Measurements from ENCODE around the gene DUOX2. TPM values are rescaled to one million over a fixed set of nuclear protein-coding genes. Genes with fewer than 3 reads are reported as not detected.
"Not testable (repeated sequence)": the region's sequence is repeated elsewhere in the genome, so short reads cannot be mapped to it uniquely, and the experiment has no call there.

The DUOX2 gene
- total RNA-seq, 2 donors from 2014 or later: 3.9 to 30.4 TPM

DNA sequence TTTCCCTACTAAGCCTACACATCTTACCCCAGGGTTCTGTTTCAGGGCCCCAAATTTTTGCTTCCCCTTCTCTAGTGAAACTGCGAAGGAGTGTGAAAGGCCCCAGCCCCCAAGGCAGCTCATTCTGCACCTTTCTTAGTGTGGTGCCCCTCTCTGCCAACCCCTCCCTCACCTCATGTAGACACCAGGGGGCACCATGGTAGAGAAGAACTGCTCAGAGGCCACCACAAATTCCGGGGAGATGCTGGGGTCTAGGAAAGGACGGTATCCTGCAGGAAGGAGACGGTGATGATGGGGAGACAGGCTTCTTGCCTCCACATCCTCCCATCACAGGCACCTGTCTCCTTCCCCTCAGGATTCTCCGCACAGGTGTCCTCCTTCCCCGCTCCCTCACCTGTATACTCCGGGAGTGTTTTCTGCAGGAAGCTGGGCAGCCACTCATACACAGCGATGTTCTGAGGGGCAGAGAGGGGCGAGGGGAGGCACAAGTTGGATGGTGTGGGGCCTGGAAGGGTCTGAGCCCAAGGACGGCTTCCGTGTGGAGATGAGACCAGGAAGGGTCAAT, 3.6 kb downstream of the DUOX2 start:
- no peak for ATAC-seq
- intact Hi-C loops (cut with DNase I, micrococcal nuclease): no loop called here
- DNase-seq: no peak

DNA sequence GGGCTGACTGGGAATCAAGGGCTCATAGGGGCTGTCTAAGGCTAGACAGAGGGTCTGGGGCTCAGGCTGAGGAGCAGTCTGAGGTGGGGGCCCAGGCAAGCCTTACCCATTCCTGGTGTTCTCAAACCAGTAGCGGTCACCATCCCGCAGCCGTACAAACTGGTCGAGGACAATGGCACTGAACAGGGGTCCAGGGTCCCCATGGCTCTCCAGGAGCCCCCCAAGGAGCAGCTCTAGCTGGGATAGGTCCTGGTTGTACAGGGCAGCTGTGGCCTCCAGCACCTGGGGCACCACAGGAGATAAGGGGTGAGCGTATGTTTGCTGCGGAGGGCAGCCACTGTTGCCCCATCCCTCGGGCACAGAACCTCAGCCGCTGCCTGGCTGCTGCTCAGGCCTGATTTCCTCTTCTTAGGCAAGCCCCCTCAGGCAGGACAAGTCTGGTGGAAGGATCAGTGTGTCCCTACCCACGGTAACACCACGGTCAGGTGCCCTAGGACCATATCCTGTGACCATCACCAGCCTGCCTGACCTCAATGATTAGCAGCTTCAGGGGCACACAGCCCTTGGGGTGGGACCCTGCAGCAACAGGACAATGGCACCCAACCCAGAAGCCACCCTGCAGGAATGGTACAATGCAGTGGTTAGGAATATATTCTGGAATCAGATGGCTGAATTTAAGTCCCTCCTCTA, 5.9 kb downstream of the DUOX2 start:
- DNase-seq (no peak), ATAC-seq (no peak)
- intact Hi-C loops (cut with DNase I, micrococcal nuclease): no loop called here

DNA sequence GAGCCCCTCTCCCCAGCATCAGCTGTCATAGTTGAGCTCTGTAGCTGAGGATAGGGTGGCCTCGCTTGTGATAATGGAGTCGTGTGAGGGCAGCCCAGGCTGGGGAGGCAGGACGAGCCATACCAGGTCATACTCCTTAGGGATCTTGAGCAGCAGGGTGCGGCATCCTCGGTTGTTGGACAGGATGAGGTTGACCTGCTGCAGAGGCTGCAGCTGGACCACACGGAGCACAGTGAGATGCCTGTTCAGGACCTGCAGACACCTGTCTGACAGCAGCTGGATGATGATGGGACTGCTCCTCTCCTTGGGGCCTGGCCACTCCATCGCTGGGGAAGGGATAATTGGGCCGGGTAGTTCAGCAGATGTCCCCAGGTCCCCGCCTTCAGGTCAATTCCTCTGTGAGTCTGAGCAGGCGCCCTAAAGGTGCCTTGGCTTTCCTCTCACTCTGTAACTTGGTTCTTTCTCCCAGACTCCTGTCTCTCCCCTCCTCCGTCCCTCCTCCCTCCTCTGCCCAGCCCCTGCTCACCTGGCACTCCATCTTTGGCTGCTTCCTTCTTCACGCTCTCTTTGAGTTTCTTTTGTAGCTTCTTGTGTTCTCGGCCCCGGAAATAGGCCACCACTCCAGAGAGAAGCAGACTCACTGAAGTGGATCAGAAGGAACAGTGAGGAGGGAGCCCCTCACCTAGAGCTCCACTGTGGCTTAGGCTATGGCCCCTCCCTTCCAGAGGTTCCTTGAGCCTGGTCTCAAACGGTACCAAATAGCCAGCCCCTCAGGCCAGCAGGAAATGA, 7.8 kb downstream of the DUOX2 start:
- ATAC-seq (no peak), DNase-seq (peak in 1 of 2 donors; percentile 9)
- intact Hi-C loops (cut with DNase I, micrococcal nuclease): no loop called here

DNA sequence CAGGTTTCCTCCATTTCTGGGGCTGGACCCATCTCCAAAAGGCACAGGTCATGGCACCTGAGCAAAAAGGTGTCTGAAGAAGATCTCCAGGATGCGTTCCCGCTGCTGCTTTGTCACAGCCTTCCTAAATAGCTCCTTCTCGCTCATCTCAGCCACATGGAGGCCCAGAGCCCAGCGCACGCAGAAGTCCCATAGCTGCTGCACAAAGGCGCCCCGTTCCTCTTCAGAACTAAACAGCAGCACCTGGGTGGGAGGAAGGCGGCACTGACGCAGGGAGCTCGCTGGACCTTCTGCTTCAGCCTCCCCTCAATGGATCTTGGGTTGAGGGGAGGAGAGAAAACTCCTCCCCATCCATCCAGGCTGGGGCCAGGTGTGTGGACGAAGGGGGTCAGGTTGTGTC, 8.4 kb downstream of the DUOX2 start:
- ATAC-seq (no peak), DNase-seq (peak in 1 of 2 donors; percentile 5)
- intact Hi-C loops (cut with DNase I, micrococcal nuclease): no loop called here

DNA sequence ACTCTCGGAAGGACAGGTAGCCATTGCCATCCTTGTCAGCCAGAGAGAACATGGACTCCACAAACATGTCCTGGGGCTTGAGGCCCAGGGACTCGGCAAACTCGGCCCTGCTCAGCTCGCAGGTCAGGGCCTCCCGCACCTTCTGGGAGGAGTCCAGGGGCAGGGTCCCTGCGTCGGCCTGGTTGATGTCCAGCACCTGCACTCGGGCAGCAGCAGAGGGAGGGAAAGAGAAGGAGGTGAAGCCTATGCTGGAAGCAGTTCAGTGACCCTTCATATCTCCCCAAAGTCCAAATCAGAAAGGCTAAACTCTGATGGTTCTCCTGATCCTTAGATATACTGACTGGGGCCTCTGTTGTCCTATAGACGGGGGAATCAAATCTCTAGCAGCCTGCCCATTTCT, 9.8 kb downstream of the DUOX2 start:
- intact Hi-C loops (cut with DNase I, micrococcal nuclease); ATAC-seq; DNase-seq: not testable (repeated sequence)

DNA sequence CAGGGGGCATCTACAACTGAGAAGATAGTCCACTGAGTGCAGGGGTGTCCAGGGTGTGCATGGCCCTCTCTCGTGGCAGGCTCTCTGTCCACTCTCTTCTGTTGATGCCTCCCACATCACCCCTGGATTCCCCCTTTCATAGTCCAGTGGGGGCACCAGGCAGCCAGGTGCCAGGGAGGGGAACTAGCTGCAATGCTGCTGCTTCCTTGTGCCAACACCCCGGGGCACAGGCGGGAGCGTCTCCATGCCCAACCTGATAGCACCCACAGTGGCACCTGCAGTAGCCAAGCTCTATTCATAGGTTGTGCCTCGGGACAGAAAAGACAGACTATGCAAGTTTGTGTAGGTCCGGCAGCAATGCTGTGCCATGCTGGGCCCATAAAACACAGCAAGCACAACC, 11.7 kb downstream of the DUOX2 start:
- DNase-seq (peak in 1 of 2 donors; percentile 14), ATAC-seq (no peak)
- intact Hi-C loops (cut with DNase I, micrococcal nuclease): no loop called here

DNA sequence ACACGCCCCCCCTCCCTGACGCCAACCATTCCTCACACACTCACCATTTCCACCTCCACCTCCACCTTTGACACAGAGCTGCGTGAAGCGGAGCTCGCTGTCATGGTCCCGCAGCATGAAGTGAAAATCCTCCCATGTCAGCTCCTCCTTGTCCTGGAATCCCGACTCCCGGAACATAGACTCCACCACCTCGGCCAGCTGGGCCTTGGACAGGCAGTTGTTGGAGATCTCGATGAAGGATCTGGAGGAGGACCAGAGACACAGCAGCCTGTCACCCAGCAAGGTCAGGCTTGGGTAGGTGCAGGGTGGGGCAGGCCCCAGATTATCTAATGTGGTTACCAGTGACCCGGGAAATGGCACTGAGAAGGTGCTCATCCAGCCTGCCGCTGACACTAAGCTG, 12.2 kb downstream of the DUOX2 start:
- intact Hi-C loops (cut with DNase I, micrococcal nuclease): no loop called here
- no peak for ATAC-seq
- DNase-seq: peak in 1 of 2 donors; percentile 15

DNA sequence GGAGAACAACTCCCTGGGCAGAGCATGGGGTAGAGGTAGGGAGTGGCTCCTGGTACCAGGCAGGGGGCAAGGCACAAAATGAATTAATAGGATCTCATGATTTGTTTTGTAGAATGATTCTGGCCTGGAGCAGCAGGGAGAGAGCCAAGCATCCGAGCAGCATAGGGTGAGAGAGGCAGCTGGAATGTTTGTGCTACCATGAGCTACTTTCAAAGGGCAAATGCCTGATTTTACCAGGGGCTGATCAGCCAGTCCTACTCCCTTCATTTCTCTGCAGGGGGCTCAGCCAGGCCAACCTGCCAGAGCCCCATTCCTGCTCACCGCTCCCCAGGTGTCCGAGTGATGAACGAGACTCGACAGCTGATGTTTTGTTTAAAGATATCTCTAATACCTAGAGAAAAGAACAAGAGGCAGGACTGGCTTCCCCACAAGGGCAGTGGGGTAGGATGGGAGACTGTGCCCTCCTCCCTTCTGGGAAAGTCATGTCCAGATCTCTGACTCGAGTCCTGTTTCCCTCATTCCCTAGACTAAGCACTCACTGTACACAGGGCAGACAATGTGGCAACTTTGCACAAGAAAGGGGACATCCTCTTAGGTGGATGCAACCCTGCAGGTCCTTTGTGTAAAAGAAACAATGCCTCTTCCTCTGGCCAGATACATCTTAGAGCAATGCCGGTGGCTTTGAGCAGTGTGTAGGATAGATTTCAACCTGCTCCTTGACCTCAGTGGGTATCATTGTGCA, 12.9 kb downstream of the DUOX2 start:
- no peak for ATAC-seq
- intact Hi-C loops (cut with DNase I, micrococcal nuclease): no loop called here
- peak in 1 of 2 donors; percentile 7 for DNase-seq

DNA sequence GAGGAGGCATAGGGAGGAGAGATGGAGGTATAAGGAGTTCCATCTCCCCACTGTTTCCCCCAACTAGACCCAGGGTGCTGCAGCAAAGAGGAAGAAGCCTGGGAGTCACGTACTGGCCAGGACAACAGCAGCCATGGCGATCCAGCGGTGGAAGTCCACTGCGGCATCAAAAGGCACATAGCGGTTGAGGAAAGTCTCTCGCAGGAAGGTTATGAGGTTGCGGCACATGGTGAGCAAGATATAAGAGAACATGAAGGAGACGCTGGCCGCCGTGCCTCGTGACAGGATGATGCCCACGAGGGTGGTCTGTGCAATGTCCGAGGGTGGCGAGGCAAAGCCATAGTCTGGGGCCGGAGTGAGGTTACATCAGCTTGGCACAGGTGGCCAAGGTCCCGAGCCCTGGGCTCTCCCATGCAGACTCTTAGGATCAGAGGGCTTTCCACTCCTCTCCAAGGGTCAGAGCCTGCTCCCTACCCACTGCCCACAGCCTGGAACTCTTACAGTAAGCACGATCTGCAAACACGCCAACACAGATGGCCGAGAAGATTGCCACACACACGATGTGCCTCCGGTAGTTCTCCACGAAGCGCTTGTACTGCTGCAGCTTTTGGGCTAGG, 14.3 kb downstream of the DUOX2 start:
- DNase-seq (peak in 1 of 2 donors; percentile 19), ATAC-seq (no peak)
- intact Hi-C loops (cut with DNase I, micrococcal nuclease): no loop called here

DNA sequence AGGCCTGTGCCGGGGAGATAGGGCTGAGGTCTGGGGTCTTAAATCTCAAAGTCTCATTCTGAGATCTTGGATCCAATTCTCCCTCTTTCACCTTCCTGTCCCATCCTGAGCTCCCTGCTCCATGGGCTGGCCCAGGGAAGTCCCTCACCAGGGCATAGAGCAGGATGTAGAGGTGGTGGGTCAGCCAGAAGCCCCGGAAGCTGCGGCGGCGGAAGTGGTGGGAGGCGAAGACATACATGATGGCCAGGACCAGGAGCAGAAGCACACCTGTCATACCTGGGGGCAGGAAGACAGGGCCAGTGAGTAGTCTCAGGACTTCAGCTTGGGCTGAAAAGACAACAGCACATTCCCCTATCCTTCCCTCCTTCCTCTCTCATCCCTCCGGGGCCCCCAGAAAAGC, 16.5 kb downstream of the DUOX2 start:
- intact Hi-C loops (cut with DNase I, micrococcal nuclease): no loop called here
- ATAC-seq (no peak), DNase-seq (peak in 1 of 2 donors; percentile 8)

DNA sequence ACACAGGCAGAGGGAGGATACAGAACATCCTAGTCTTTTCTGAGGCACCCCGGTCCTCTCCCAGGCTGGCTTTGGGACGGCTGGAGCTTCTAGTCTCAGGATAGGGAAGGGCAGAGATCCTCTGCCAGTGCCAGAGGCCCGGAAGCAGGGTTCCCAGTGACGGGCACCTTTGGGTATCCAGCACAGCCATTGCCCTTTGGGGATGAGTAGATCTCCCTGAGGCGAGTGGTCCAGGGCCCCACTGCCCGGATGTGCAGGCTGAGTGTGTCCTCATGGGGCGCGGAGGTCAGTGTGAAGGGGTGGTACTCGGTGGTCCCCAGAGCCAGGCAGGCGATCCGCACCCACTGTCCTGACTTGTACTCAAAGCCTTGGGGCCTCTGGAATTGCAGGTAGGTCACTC, 18.3 kb downstream of the DUOX2 start:
- DNase-seq: peak in 1 of 2 donors; percentile 21

DNA sequence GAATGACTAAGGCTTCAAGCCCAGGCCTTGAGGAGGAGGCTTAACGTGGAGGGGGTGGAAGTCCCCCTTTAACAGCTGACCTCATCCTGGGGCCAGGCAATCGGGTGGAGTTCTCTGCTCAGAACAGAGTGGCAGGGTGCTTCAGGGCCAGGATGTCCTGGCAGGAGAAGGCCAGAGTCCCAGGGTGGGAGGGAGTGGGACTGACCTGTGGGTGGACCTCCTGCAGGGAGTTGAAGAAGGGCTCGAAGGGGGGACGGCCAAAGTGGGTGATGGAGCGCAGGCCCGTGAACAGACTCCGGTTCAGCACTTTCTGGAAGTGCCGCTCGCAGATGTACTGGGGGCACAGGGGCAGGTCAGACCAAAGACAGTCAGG, 19.6 kb downstream of the DUOX2 start:
- peak in 1 of 2 donors; percentile 22 for DNase-seq
- intact Hi-C loops (cut with DNase I, micrococcal nuclease): no loop called here
- ATAC-seq: no peak

More for the DNA sequence above, 18.3 kb downstream of the DUOX2 start:
- no peak for ATAC-seq
- intact Hi-C loops (cut with DNase I, micrococcal nuclease): no loop called here

DNA sequence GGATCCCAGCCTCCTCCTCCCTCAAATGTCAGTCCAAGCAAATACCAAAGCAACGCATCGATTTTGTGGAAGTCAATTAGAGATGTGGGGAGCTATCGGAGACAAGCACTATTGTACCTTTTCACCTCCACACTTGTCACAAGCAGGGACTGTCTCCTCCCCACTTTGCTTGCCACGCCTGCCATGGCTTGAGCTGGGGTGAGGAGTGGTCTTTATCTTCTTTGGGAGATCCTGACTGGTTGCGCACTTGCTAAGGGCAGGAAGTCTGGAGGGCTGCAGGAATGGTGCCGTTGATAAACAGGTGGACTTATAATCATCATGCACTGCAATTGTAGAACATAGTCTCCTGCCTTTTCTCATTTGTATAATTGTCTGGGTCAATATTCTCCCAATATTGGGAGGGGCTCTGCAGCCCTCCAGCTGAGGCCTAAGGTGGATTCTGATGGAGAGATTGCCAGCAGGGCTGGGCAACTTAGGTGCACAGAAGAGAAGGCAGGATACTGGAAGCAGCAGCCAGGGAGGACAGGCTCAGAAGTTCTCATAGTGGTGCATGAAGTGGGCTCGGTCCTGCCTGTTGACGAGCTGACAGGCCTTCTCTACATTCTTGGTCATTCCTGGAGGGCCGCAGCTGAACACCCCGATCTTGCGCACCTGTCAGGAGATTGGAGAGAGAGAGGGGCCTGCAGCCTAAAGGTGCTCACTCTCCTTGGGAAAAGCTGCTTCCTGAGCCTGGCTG, 20.2 kb downstream of the DUOX2 start:
- peak in 1 of 2 donors; percentile 16 for DNase-seq
- intact Hi-C loops (cut with DNase I, micrococcal nuclease): no loop called here
- no peak for ATAC-seq

DNA sequence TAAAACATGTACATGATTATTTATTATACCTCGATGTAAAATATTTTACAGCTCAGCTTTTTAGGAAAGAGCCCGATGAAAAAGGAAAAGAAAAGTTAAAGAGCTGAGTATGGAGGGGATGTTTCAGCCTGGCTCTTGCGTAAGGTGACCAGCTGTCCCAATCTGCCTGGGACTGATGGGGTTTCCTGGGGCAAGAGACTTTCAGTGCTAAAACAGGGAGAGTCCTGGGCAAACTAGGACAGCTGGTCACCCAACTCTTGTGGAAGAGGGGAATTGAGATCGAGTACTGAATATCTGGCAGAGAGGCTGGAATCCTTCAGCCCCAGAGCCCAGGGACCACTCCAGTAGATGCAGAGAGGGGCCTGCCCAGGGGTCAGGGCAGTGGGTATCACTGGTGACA, 21.0 kb downstream of the DUOX2 start:
- ATAC-seq (no peak), DNase-seq (peak in 1 of 2 donors; percentile 10)
- intact Hi-C loops (cut with DNase I, micrococcal nuclease): no loop called here

DNA sequence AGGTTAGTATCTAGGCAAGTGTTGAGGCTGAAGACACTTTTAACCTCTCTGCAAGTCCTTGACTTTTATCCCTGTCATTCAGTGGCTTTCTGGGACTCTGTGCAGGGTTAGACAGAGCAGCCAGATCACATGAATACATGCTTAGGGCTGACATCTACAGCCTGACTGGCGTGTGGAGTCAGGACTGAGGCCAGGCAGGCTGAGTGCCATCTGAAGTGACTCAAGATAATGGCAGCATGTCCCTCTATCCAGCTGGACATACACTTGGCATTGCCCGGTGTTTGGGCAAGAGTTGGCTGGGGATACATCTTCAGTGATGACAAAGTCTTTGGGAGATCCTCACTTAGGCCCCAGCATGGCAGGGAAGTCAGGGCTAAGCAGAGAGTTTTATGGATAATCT, 22.4 kb downstream of the DUOX2 start:
- ATAC-seq (no peak), DNase-seq (peak in 1 of 2 donors; percentile 12)
- intact Hi-C loops (cut with DNase I, micrococcal nuclease): no loop called here

DNA sequence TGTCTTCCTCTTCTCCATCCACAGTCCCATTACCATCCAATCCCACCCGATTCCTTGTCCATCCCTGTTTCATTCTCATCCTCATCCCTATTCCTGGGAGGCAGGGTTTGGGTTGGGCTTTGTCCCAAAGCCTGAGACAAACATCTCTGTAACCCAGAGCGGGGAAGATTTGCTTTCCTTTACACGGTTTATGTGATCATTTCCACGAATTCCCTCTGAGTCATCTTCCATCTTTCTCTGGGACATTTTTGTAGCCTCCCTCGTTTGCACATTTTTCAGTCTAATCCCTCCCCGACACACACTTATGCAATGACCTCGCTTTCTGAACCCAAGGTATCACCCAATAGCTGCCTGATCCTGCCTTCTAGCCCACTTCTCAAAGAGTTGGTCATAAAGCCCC, 22.8 kb downstream of the DUOX2 start:
- DNase-seq: peak in 1 of 2 donors; percentile 12
- intact Hi-C loops (cut with DNase I, micrococcal nuclease): no loop called here
- ATAC-seq: no peak

DNA sequence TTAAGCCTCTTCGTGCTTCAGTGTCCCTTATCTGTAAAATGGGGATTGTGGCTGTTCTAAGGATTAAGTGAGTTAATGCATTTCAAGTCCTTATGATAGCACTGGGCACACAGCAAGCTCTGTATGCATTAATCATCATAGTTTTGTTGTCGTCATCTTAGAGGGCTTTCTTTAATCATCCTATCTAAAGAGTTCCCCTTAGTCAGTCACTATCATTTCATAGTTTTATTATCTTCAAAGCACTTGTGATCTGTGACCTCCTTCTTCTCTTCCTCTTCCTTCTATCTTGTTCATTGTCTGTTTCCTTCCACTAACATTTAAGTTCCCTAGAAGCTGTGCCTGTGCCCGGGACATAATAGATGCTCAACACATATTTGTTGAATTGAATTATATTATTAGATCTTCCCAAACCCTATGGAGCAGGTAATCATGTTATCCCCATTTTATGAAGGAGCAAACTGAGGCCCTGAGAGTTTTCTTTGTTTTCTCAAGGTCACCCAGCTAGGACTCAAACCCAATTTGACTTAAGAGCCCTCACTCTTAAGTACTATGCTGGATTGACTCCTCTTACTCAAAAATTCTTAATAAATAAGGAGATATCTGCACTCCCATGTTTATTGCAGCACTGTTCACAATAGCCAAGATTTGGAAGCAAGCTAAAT, 24.1 kb downstream of the DUOX2 start:
- no peak for DNase-seq
- intact Hi-C loops (cut with DNase I, micrococcal nuclease): no loop called here
- ATAC-seq: peak; percentile 48

Measured in left colon (tissue), 2 donors.